Peyer's patch (tissue), 4 donors: ENCODE results near the gene TRIAP1. TPM values are rescaled to one million over a fixed set of nuclear protein-coding genes. Genes with fewer than 3 reads are reported as not detected.

Experiments
- DNase-seq, 3 donors: peaks; one replicate each; pipeline ENCODE4 v3.0.0-alpha.2; 2017 to 2019
- H3K27ac ChIP-seq, 4 donors: fragments of 200-600 bp; sonication (generic); one replicate each; pipeline ENCODE4 v1.5.1; 2016 to 2019
- H3K27me3 ChIP-seq, 2 donors: fragments of 200-600 bp; sonication (generic); one replicate each; pipeline ENCODE4 v1.5.1; 2019
- H3K36me3 ChIP-seq, 3 donors: fragments of 200-600 bp; sonication (generic); one replicate each; pipeline ENCODE4 v1.5.1; 2016 to 2019
- H3K4me1 ChIP-seq, 4 donors: fragments of 200-600 bp; sonication (generic); one replicate each; pipeline ENCODE4 v1.5.1; 2016 to 2019
- H3K4me3 ChIP-seq, 4 donors: fragments of 200-600 bp; sonication (generic); 1 replicate in 3 of 4; 2 replicates in 1 of 4; pipeline ENCODE4 v1.5.1; 2016 to 2019; ENCODE audit warnings: mild to moderate bottlenecking in 1 of 4
- H3K9me3 ChIP-seq, 4 donors: fragments of 200-600 bp; sonication (generic); one replicate each; pipeline ENCODE4 v1.5.1; 2016 to 2019; ENCODE audit warnings: mild to moderate bottlenecking in 1 of 4
- CTCF ChIP-seq, 6 experiments: fragments of 450-650 bp in 4 of 6; fragments of 200-600 bp in 2 of 6; sonication (generic) in 1 of 6; IDR thresholded peaks; one replicate each; pipeline ENCODE4 v1.5.1; 2017 to 2019; ENCODE audit warnings: antibody characterized with exemption in 6 of 6, mild to moderate bottlenecking in 3 of 6, moderate library complexity in 1 of 6
- POLR2A ChIP-seq, 2 donors: fragments of 450-650 bp; IDR thresholded peaks; one replicate each; pipeline ENCODE4 v1.5.1; 2017; ENCODE audit warnings: antibody characterized with exemption in 2 of 2, mild to moderate bottlenecking in 2 of 2, moderate library complexity in 2 of 2
- total RNA-seq, 4 donors: library from RNA; depleted of rRNA; stranded (reverse); fragments of >200 nt; gene quantifications; one replicate each; pipeline ENCODE4 v1.1.0, GENCODE V29; 2016

Gene TRIAP1
- total RNA-seq, result 10 to 100 TPM in 1 of 4 donors, 1 to 10 TPM in 3; 4.5 to 19.0 (median 6.4) TPM

GRCh38 chr12:120445911-120446843 is at the start of gene TRIAP1, which contains the start of gene GATC:
Gene TRIAP1 (minus strand): TSS chr12:120446384. CDS start chr12:120446372, 12 bp downstream.
Gene GATC (plus strand): TSS chr12:120446444. CDS start chr12:120446481, 37 bp downstream.
- no peaks in the 10 kb centered on the region for H3K27me3 ChIP-seq
- peaks cover 0 to 45% (median 0%) of the 10 kb centered on the region in 3 donors for H3K36me3 ChIP-seq
- no peaks in the 10 kb centered on the region for H3K9me3 ChIP-seq
- peak within 1 kb of the TSS; percentile 64 to 92 (median 89) for H3K4me3 ChIP-seq
- peaks cover 0 to 20% (median 10%) of the 10 kb centered on the region in 4 donors for H3K4me1 ChIP-seq
- peak within 1 kb of the TSS; percentile 87 to 91 (median 90) for H3K27ac ChIP-seq
- DNase-seq, result peak; percentile 79 to 93 (median 91)
- TF ChIP-seq CTCF (IDR thresholded peaks at IDR 0.05) (peak in 1 of 6 experiments; percentile 23), POLR2A (IDR thresholded peaks at IDR 0.05) (peak; percentile 68 to 73)

GRCh38 chr12:120495186-120495730 is 49.1 kb upstream of the TRIAP1 start:
- peak in 1 of 3 donors; percentile 48 for DNase-seq
- peaks cover 0 to 15% (median 7%) of the 10 kb centered on the region in 4 donors for H3K4me1 ChIP-seq
- H3K36me3 ChIP-seq, result peaks cover 0 to 17% (median 0%) of the 10 kb centered on the region in 3 donors
- TF ChIP-seq POLR2A (IDR thresholded peaks at IDR 0.05) (no peak), CTCF (IDR thresholded peaks at IDR 0.05) (no peak)
- no peaks in the 10 kb centered on the region for H3K27me3 ChIP-seq
- no peaks in the 10 kb centered on the region for H3K9me3 ChIP-seq
- peak overlapping the region; percentile 84 to 88 (median 88) for H3K27ac ChIP-seq
- peak overlapping the region; percentile 70 to 95 (median 90) for H3K4me3 ChIP-seq

GRCh38 chr12:120490833-120491512 is 44.8 kb upstream of the TRIAP1 start:
- no peaks in the 10 kb centered on the region for H3K27me3 ChIP-seq
- TF ChIP-seq POLR2A (IDR thresholded peaks at IDR 0.05) (no peak), CTCF (IDR thresholded peaks at IDR 0.05) (no peak)
- DNase-seq, result no peak
- H3K9me3 ChIP-seq, result no peaks in the 10 kb centered on the region
- no peaks in the 10 kb centered on the region for H3K36me3 ChIP-seq
- peaks cover 0 to 5% (median 0%) of the 10 kb centered on the region in 4 donors for H3K4me1 ChIP-seq
- H3K27ac ChIP-seq, result no peak overlapping the region
- H3K4me3 ChIP-seq, result no peak overlapping the region

GRCh38 chr12:120490325-120490724 is 44.1 kb upstream of the TRIAP1 start:
- Histone ChIP-seq H3K4me1 (peaks cover 0 to 4% (median 0%) of the 10 kb centered on the region in 4 donors), H3K27ac (no peak overlapping the region), H3K4me3 (no peak overlapping the region), H3K27me3 (no peaks in the 10 kb centered on the region), H3K9me3 (no peaks in the 10 kb centered on the region), H3K36me3 (no peaks in the 10 kb centered on the region)
- TF ChIP-seq CTCF (IDR thresholded peaks at IDR 0.05) (no peak), POLR2A (IDR thresholded peaks at IDR 0.05) (no peak)
- no peak for DNase-seq

GRCh38 chr12:120489018-120489417 is 42.8 kb upstream of the TRIAP1 start:
- Histone ChIP-seq H3K27me3 (no peaks in the 10 kb centered on the region), H3K4me1 (no peaks in the 10 kb centered on the region), H3K27ac (no peak overlapping the region), H3K4me3 (no peak overlapping the region), H3K9me3 (no peaks in the 10 kb centered on the region), H3K36me3 (no peaks in the 10 kb centered on the region)
- TF ChIP-seq CTCF (IDR thresholded peaks at IDR 0.05), result no peak
- TF ChIP-seq POLR2A (IDR thresholded peaks at IDR 0.05), result no peak
- DNase-seq, result peak in 1 of 3 donors; percentile 48
